HG03108 (cell line): ENCODE measurements around the gene MAPK10.
"Not testable (repeated sequence)": the region's sequence is repeated elsewhere in the genome, so short reads cannot be mapped to it uniquely, and the experiment has no call there.

Experiments
- ATAC-seq: cut with Tn5 transposase; IDR thresholded peaks from one replicate; pipeline ENCODE4 v1.9.1; 2021; ENCODE audit warnings: moderate library complexity; ENCODE audit not compliant: unreplicated experiment

Gene MAPK10

GRCh38 chr4:86344127-86344526, 15.7 kb downstream of the MAPK10 start:
- no peak for ATAC-seq

GRCh38 chr4:86338989-86339388, 20.9 kb downstream of the MAPK10 start:
- ATAC-seq: no peak

GRCh38 chr4:86338521-86338920, 21.3 kb downstream of the MAPK10 start:
- ATAC-seq: no peak

GRCh38 chr4:86334020-86334750, 25.7 kb downstream of the MAPK10 start:
- ATAC-seq: no peak

- no peak for ATAC-seq
These were observed 26.6 kb downstream of the MAPK10 start for GRCh38 chr4:86333236-86333635.

- no peak for ATAC-seq
These were observed 28.7 kb downstream of the MAPK10 start for GRCh38 chr4:86330961-86331742.

- ATAC-seq: not testable (repeated sequence)
These were observed 29.4 kb downstream of the MAPK10 start for GRCh38 chr4:86330411-86330810.

GRCh38 chr4:86329431-86329830, 30.4 kb downstream of the MAPK10 start:
- ATAC-seq: no peak

GRCh38 chr4:86326400-86326799, 33.5 kb downstream of the MAPK10 start:
- no peak for ATAC-seq

- ATAC-seq: no peak
These were observed 40.5 kb downstream of the MAPK10 start for GRCh38 chr4:86319390-86319789.

- no peak for ATAC-seq
These were observed 44.3 kb downstream of the MAPK10 start for GRCh38 chr4:86315579-86315978.

GRCh38 chr4:86313656-86314055, 46.2 kb downstream of the MAPK10 start:
- no peak for ATAC-seq

- no peak for ATAC-seq
These were observed 52.4 kb downstream of the MAPK10 start for GRCh38 chr4:86307432-86307831.

- ATAC-seq: no peak
These were observed 53.0 kb downstream of the MAPK10 start for GRCh38 chr4:86306816-86307215.

- ATAC-seq: no peak
These were observed 57.0 kb downstream of the MAPK10 start for GRCh38 chr4:86302830-86303229.

GRCh38 chr4:86302251-86302650, 57.6 kb downstream of the MAPK10 start:
- no peak for ATAC-seq

GRCh38 chr4:86300516-86300915, 59.3 kb downstream of the MAPK10 start:
- no peak for ATAC-seq

GRCh38 chr4:86296865-86297264, 63.0 kb downstream of the MAPK10 start:
- no peak for ATAC-seq

- no peak for ATAC-seq
These were observed 65.0 kb downstream of the MAPK10 start for GRCh38 chr4:86294883-86295282.

GRCh38 chr4:86291180-86291579, 68.7 kb downstream of the MAPK10 start:
- ATAC-seq: no peak

- ATAC-seq: no peak
These were observed 73.1 kb downstream of the MAPK10 start for GRCh38 chr4:86286726-86287125.

GRCh38 chr4:86283371-86283770, 76.5 kb downstream of the MAPK10 start:
- ATAC-seq: no peak
